Naive B cell (primary cell): ENCODE measurements around the gene SFXN5. TPM values are rescaled to one million over a fixed set of nuclear protein-coding genes. Genes with fewer than 3 reads are reported as not detected.

ENCODE experiments used
- ATAC-seq, 2 donors: fragments of 150-1000 bp; cut with Tn5 transposase; 2 replicates each; pipeline ENCODE4 v1.10.0; 2021; ENCODE audit warnings: low read depth in 2 of 2, mild to moderate bottlenecking in 2 of 2, moderate library complexity in 2 of 2
- DNase-seq: peaks from one replicate; pipeline ENCODE4 v3.0.0; 2022
- H3K27ac Mint-ChIP-seq, 6 donors: one replicate each; pipeline ENCODE4 v1.8.0; 2020 to 2022; ENCODE audit warnings: mild to moderate bottlenecking in 6 of 6, mixed read lengths in 6 of 6, moderate library complexity in 5 of 6, inconsistent platforms in 2 of 6
- H3K27me3 Mint-ChIP-seq, 3 donors: one replicate each; pipeline ENCODE4 v1.8.0; 2021 to 2022; ENCODE audit warnings: mixed read lengths in 3 of 3, mild to moderate bottlenecking in 1 of 3
- H3K36me3 Mint-ChIP-seq, 2 donors: one replicate each; pipeline ENCODE4 v1.8.0; 2020 to 2022; ENCODE audit warnings: mixed read lengths in 2 of 2, inconsistent platforms in 1 of 2, mild to moderate bottlenecking in 1 of 2
- H3K4me1 Mint-ChIP-seq, 3 donors: one replicate each; pipeline ENCODE4 v1.8.0; 2020 to 2022; ENCODE audit warnings: mixed read lengths in 3 of 3, inconsistent platforms in 1 of 3, mild to moderate bottlenecking in 1 of 3, moderate library complexity in 1 of 3
- H3K4me3 Mint-ChIP-seq, 8 donors: one replicate each; pipeline ENCODE4 v1.8.0; 2020 to 2022; ENCODE audit warnings: mild to moderate bottlenecking in 8 of 8, mixed read lengths in 8 of 8, moderate library complexity in 8 of 8, inconsistent platforms in 2 of 8
- H3K9me3 Mint-ChIP-seq, 7 donors: one replicate each; pipeline ENCODE4 v1.8.0; 2020 to 2022; ENCODE audit warnings: mixed read lengths in 7 of 7, mild to moderate bottlenecking in 5 of 7, inconsistent platforms in 2 of 7, moderate library complexity in 1 of 7
- polyA plus RNA-seq, 6 donors: library from polyadenylated mRNA; unstranded; fragments of 300-500 nt; fragmentation: Illumina TruSeq; gene quantifications; one replicate each; pipeline ENCODE4 v1.2.3, GENCODE V29; 2021; ENCODE audit warnings: low read depth in 6 of 6

SFXN5 gene
- polyA plus RNA-seq, 6 donors from 2014 or later: 2.5 to 4.4 (median 3.0) TPM; not detected in 1

DNA sequence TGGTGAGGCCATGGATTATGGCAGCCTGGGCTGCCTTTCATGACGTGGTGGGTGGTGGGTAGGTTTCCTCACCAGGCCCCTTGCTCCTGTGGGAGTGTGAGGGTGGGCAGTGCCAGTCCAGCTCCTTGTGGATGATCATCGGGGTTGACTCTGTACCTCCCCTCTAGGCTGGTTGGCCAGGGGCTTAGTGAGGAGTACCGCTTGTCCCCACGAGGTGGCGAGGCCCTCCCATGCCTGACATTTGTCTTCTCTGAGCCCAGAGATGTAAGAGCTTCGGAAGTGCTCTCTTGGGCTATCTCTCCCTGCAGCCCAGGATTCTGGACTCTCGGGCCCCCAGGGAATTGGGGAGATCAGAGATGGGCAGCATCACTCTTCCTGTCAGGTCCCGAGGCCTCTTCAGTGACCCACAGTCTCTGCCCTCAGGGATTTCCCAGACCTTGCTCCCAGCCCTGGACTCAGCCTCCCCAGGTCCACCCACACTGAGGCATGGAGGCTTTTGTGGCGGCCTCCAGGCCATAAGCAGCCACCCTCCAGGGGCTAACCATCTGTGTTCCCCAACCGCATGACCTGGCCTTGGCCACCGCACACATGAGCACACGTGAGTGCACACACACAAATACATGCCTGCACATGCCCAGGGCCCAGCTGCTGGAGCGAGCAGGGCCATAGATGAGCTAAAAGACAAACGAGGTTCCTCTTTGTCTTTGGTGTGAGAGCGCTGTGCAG lies 177.8 kb downstream of the SFXN5 start:
- Mint-ChIP-seq H3K27ac (no peak overlapping the region), H3K27me3 (peaks cover 58 to 92% (median 78%) of the 10 kb centered on the region in 3 donors), H3K4me3 (no peak overlapping the region), H3K9me3 (no peaks in the 10 kb centered on the region), H3K4me1 (peaks cover 0 to 9% (median 9%) of the 10 kb centered on the region in 3 donors), H3K36me3 (peaks cover 0 to 8% of the 10 kb centered on the region in 2 donors)
- no peak for DNase-seq
- ATAC-seq: peak; percentile 63 to 66

DNA sequence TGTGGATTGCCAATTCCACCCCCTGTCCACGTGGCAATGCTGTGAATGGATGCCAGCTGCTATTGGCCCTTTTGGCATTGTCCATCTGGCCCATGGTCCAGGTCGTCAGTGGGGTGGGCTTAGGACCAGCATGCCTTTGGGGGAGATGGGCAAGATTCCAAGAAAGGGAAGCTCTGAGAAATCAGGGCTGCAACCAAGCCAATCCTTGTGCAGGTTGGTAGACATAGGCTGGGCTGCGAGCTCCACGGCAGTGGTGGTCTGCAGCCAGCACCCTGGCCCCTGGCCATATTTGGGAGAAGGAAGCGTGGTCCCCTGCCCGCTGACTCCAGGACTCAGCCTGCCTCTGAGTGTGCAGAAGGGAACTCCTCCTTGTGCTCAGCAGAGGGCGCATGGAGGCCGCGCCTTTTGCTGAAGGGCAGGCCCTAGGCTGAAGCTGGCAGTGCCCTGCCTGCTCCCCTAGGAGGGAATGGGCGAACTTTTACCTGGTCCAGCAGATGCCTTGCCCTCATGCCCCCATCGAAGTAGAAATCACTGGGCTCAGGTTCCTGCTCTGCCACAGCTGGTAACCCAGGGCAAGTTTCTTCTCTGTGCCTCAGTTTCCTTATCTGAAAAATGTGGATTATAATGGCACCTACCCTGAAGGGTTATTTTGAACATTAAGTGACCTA lies 178.9 kb downstream of the SFXN5 start:
- H3K27ac Mint-ChIP-seq: no peak overlapping the region

More for the DNA sequence above, 178.9 kb downstream of the SFXN5 start:
- Mint-ChIP-seq H3K9me3 (no peaks in the 10 kb centered on the region), H3K27me3 (peaks cover 51 to 95% (median 69%) of the 10 kb centered on the region in 3 donors), H3K4me3 (no peak overlapping the region), H3K4me1 (peaks cover 4 to 20% (median 17%) of the 10 kb centered on the region in 3 donors), H3K36me3 (peaks cover 0 to 8% of the 10 kb centered on the region in 2 donors)
- DNase-seq (peak; percentile 29), ATAC-seq (peak; percentile 76 to 78)

Other genes starting within 250 kb of the SFXN5 start
- 1 to 10 TPM in 5 of 6 donors, not detected in 1; 1.8 to 3.0 (median 2.6) TPM for gene EXOC6B, start 245.7 kb downstream of the SFXN5 start, polyA plus RNA-seq
- gene SPR, start 184.3 kb downstream of the SFXN5 start, polyA plus RNA-seq: not detected
- under 1 TPM in 1 of 6 donors, not detected in 5; 0.12 TPM for gene EMX1, start 154.2 kb downstream of the SFXN5 start, polyA plus RNA-seq
- 1 to 10 TPM in 5 of 6 donors, not detected in 1; 2.0 to 3.6 (median 2.4) TPM for gene RAB11FIP5, start 41.2 kb upstream of the SFXN5 start, polyA plus RNA-seq
- not detected for gene NOTO, start 130.9 kb upstream of the SFXN5 start, polyA plus RNA-seq
- 10 to 100 TPM in 5 of 6 donors, 1 to 10 TPM in 1; 4.9 to 29.2 (median 20.9) TPM for gene SMYD5, start 142.5 kb upstream of the SFXN5 start, polyA plus RNA-seq
- gene PRADC1, start 161.5 kb upstream of the SFXN5 start, polyA plus RNA-seq: 10 to 100 TPM in 5 of 6 donors, 1 to 10 TPM in 1; 9.5 to 19.1 (median 10.6) TPM
- gene CCT7, start 162.6 kb upstream of the SFXN5 start, polyA plus RNA-seq: 100 to 1,000 TPM; 224 to 376 (median 265) TPM
- 1 to 10 TPM in 4 of 6 donors, under 1 TPM in 1, not detected in 1; 0.79 to 2.3 (median 1.1) TPM for gene FBXO41, start 212.8 kb upstream of the SFXN5 start, polyA plus RNA-seq
- gene EGR4, start 221.8 kb upstream of the SFXN5 start, polyA plus RNA-seq: under 1 TPM in 3 of 6 donors, not detected in 3; 0.23 to 0.84 (median 0.49) TPM